Upper lobe of left lung (tissue), 6 donors: Measurements from ENCODE around the gene AHI1. TPM values are rescaled to one million over a fixed set of nuclear protein-coding genes. Genes with fewer than 3 reads are reported as not detected.

ENCODE experiments used
- ATAC-seq, 2 donors: fragments of 200-7000 bp; cut with Tn5 transposase; one replicate each; pipeline ENCODE4 v1.9.1; 2022; ENCODE audit warnings: mild to moderate bottlenecking in 2 of 2, moderate library complexity in 2 of 2; ENCODE audit not compliant: low FRiP score in 2 of 2
- DNase-seq, 2 donors: peaks; one replicate each; pipeline ENCODE4 v3.0.0-alpha.2; 2019 to 2020
- H3K27ac ChIP-seq, 4 donors: fragments of 200-600 bp; sonication (generic); one replicate each; pipeline ENCODE4 v1.5.1; 2016 to 2019
- H3K27me3 ChIP-seq, 4 donors: fragments of 200-600 bp; sonication (generic); one replicate each; pipeline ENCODE4 v1.5.1; 2017 to 2019
- H3K36me3 ChIP-seq, 4 donors: fragments of 200-600 bp; sonication (generic); one replicate each; pipeline ENCODE4 v1.5.1; 2016 to 2019
- H3K4me1 ChIP-seq, 4 donors: fragments of 200-600 bp; sonication (generic); one replicate each; pipeline ENCODE4 v1.5.1; 2018 to 2019
- H3K4me3 ChIP-seq, 4 donors: fragments of 200-600 bp; sonication (generic); one replicate each; pipeline ENCODE4 v1.5.1; 2017 to 2019; ENCODE audit warnings: mild to moderate bottlenecking in 2 of 4, moderate library complexity in 1 of 4
- H3K9me3 ChIP-seq, 4 donors: fragments of 200-600 bp; sonication (generic); one replicate each; pipeline ENCODE4 v1.5.1; 2018 to 2019
- CTCF ChIP-seq, 6 experiments: fragments of 450-650 bp in 4 of 6; fragments of 200-600 bp in 2 of 6; sonication (generic) in 2 of 6; IDR thresholded peaks; one replicate each; pipeline ENCODE4 v1.5.1; 2016 to 2019; ENCODE audit warnings: antibody characterized with exemption in 6 of 6
- EP300 ChIP-seq, 4 donors: sonication (generic); formaldehyde crosslinking; IDR thresholded peaks; one replicate each; pipeline ENCODE4 v1.5.1; 2017; ENCODE audit warnings: antibody characterized with exemption in 4 of 4, control low read depth in 2 of 4
- POLR2A ChIP-seq, 4 donors: fragments of 450-650 bp; IDR thresholded peaks; one replicate each; pipeline ENCODE4 v1.5.1; 2016 to 2017; ENCODE audit warnings: antibody characterized with exemption in 4 of 4, mild to moderate bottlenecking in 2 of 4
- POLR2AphosphoS5 ChIP-seq, 2 donors: sonication (generic); formaldehyde crosslinking; IDR thresholded peaks; one replicate each; pipeline ENCODE4 v1.5.1; 2017; ENCODE audit warnings: antibody characterized with exemption in 2 of 2
- WGBS, 2 donors: methylation state at CpG; one replicate each; pipeline ENCODE4 v1.1.5; 2017 to 2018; 5-methylcytosine and 5-hydroxymethylcytosine counted together
- total RNA-seq, 6 donors: library from RNA; depleted of rRNA in 4 of 6; stranded (reverse); fragments of >200 nt in 4 of 6; gene quantifications; one replicate each; pipeline versions ENCODE4 v1.1.0 to v1.2.1, GENCODE V29; 2016 to 2021
- donor health status: DM: no; HTN: no; CAD: no; lungs with moderate emphysema.
- donor health status: DM: no; HTN: yes; CAD: no; lungs with severe emphysema.

The AHI1 gene
- total RNA-seq, 6 donors from 2014 or later = 17.1 to 57.6 (median 40.3) TPM

- H3K36me3 ChIP-seq = no peaks in the 10 kb centered on the region
- H3K9me3 ChIP-seq = no peaks in the 10 kb centered on the region
- TF ChIP-seq CTCF (IDR thresholded peaks at IDR 0.05) = no peak
- TF ChIP-seq POLR2AphosphoS5 (IDR thresholded peaks at IDR 0.05) = no peak
- no peak for TF ChIP-seq POLR2A (IDR thresholded peaks at IDR 0.05)
- no peak for TF ChIP-seq EP300 (IDR thresholded peaks at IDR 0.05)
- no peak overlapping the region for H3K27ac ChIP-seq
- H3K27me3 ChIP-seq = no peaks in the 10 kb centered on the region
- no peak for ATAC-seq
- H3K4me1 ChIP-seq = peaks cover 0 to 17% (median 4%) of the 10 kb centered on the region in 4 donors
- WGBS, 2 donors = 41 to 44% methylated on average over 5 of the region's 5 CpGs
- DNase-seq = no peak
- no peak overlapping the region for H3K4me3 ChIP-seq
These were observed 222.8 kb downstream of the AHI1 start for GRCh38 chr6:135274561-135275293.

- 82 to 89% methylated on average over 6 of the region's 6 CpGs for WGBS, 2 donors
- no peaks in the 10 kb centered on the region for H3K36me3 ChIP-seq
- peak overlapping the region; percentile 12 to 71 (median 32) for H3K27ac ChIP-seq
- H3K4me1 ChIP-seq = peaks cover 0 to 19% (median 6%) of the 10 kb centered on the region in 4 donors
- ATAC-seq (no peak), DNase-seq (no peak)
- no peak overlapping the region for H3K4me3 ChIP-seq
- H3K27me3 ChIP-seq = no peaks in the 10 kb centered on the region
- no peaks in the 10 kb centered on the region for H3K9me3 ChIP-seq
- TF ChIP-seq POLR2AphosphoS5 (IDR thresholded peaks at IDR 0.05) (no peak), CTCF (IDR thresholded peaks at IDR 0.05) (no peak), EP300 (IDR thresholded peaks at IDR 0.05) (no peak), POLR2A (IDR thresholded peaks at IDR 0.05) (no peak)
These were observed 225.9 kb downstream of the AHI1 start for GRCh38 chr6:135271626-135272025.

GRCh38 chr6:135270676-135271536, 226.6 kb downstream of the AHI1 start:
- H3K27ac ChIP-seq = peak overlapping the region; percentile 12 to 71 (median 60)
- H3K27me3 ChIP-seq = no peaks in the 10 kb centered on the region

GRCh38 chr6:135269481-135269891, 228.1 kb downstream of the AHI1 start:
- ATAC-seq (no peak), DNase-seq (no peak)
- no peaks in the 10 kb centered on the region for H3K9me3 ChIP-seq
- no peak overlapping the region for H3K4me3 ChIP-seq
- no peaks in the 10 kb centered on the region for H3K36me3 ChIP-seq
- H3K4me1 ChIP-seq = peaks cover 0 to 19% (median 6%) of the 10 kb centered on the region in 4 donors
- H3K27me3 ChIP-seq = no peaks in the 10 kb centered on the region
- 70 to 74% methylated on average over 1 of the region's 1 CpG for WGBS, 2 donors
- TF ChIP-seq CTCF (IDR thresholded peaks at IDR 0.05) = no peak
- no peak for TF ChIP-seq POLR2A (IDR thresholded peaks at IDR 0.05)
- no peak for TF ChIP-seq EP300 (IDR thresholded peaks at IDR 0.05)
- no peak for TF ChIP-seq POLR2AphosphoS5 (IDR thresholded peaks at IDR 0.05)
- H3K27ac ChIP-seq = no peak overlapping the region

More at GRCh38 chr6:135270676-135271536, 226.6 kb downstream of the AHI1 start:
- no peaks in the 10 kb centered on the region for H3K9me3 ChIP-seq
- 45 to 48% methylated on average over 10 to 11 of the region's 11 CpGs for WGBS, 2 donors
- TF ChIP-seq POLR2A (IDR thresholded peaks at IDR 0.05) (no peak), EP300 (IDR thresholded peaks at IDR 0.05) (peak in 1 of 4 donors; percentile 54), CTCF (IDR thresholded peaks at IDR 0.05) (no peak), POLR2AphosphoS5 (IDR thresholded peaks at IDR 0.05) (no peak)
- DNase-seq = peak; percentile 53 to 90
- H3K4me1 ChIP-seq = peaks cover 0 to 19% (median 6%) of the 10 kb centered on the region in 4 donors
- H3K36me3 ChIP-seq = no peaks in the 10 kb centered on the region
- peak; percentile 75 to 91 for ATAC-seq
- H3K4me3 ChIP-seq = peak overlapping the region in 1 of 4 donors; percentile 9
